ENCODE data around the gene COLEC11.
"Not testable (repeated sequence)": the region's sequence is repeated elsewhere in the genome, so short reads cannot be mapped to it uniquely, and the experiment has no call there.

Gene COLEC11

GRCh38 chr2:3633982-3634595, 39.2 kb downstream of the COLEC11 start:
- H4K20me1 ChIP-seq (ENCODE audit: insufficient read depth, low read length): no peaks in the 10 kb centered on the region; the same call in 1 of the 2 replicates
- no peak overlapping the region for H3K27ac ChIP-seq (ENCODE audit: low read length)
- no peak for ATAC-seq (ENCODE audit: insufficient read depth, low read depth)
- TF ChIP-seq EZH2 (IDR thresholded peaks at IDR 0.05; ENCODE audit: borderline replicate concordance, low read depth, low read length, severe bottlenecking): no peak
- TF ChIP-seq CTCF (IDR thresholded peaks at IDR 0.05; ENCODE audit: borderline replicate concordance, extremely low read depth, low read length, poor library complexity, severe bottlenecking): no peak
- H3K4me1 ChIP-seq (ENCODE audit: insufficient read depth, low read length): no peaks in the 10 kb centered on the region
- no peak overlapping the region for H3K4me2 ChIP-seq (ENCODE audit: insufficient read depth, low read length)
- H3K9ac ChIP-seq (ENCODE audit: low read depth, low read length): no peak overlapping the region
- no peaks in the 10 kb centered on the region for H3K27me3 ChIP-seq (ENCODE audit: insufficient read depth, low read length, poor library complexity)
- no peaks in the 10 kb centered on the region for H3K79me2 ChIP-seq (ENCODE audit: insufficient read depth, low read length)
- H3K4me3 ChIP-seq (ENCODE audit: low read depth in 1 of 2, low read length in 2 of 2): no peak overlapping the region
- H3K9me3 ChIP-seq (ENCODE audit: insufficient read depth, low read length, severe bottlenecking): no peaks in the 10 kb centered on the region
- no peaks in the 10 kb centered on the region for H3K36me3 ChIP-seq (ENCODE audit: insufficient read depth, low read length)
- DNase-seq: no peak
- no peak overlapping the region for H2AFZ ChIP-seq (ENCODE audit: low read depth, low read length)

GRCh38 chr2:3634596-3635121, 39.7 kb downstream of the COLEC11 start:
- H2AFZ ChIP-seq (ENCODE audit: low read depth, low read length): no peak overlapping the region
- H3K27ac ChIP-seq (ENCODE audit: low read length): no peak overlapping the region
- H3K9me3 ChIP-seq (ENCODE audit: insufficient read depth, low read length, severe bottlenecking): no peaks in the 10 kb centered on the region
- ATAC-seq (ENCODE audit: insufficient read depth, low read depth) (no peak), DNase-seq (no peak)
- H3K4me3 ChIP-seq (ENCODE audit: low read depth in 1 of 2, low read length in 2 of 2): no peak overlapping the region
- no peaks in the 10 kb centered on the region for H3K79me2 ChIP-seq (ENCODE audit: insufficient read depth, low read length)
- no peaks in the 10 kb centered on the region for H3K4me1 ChIP-seq (ENCODE audit: insufficient read depth, low read length)
- H3K9ac ChIP-seq (ENCODE audit: low read depth, low read length): no peak overlapping the region
- no peak for TF ChIP-seq EZH2 (IDR thresholded peaks at IDR 0.05; ENCODE audit: borderline replicate concordance, low read depth, low read length, severe bottlenecking)
- TF ChIP-seq CTCF (IDR thresholded peaks at IDR 0.05; ENCODE audit: borderline replicate concordance, extremely low read depth, low read length, poor library complexity, severe bottlenecking): no peak
- no peaks in the 10 kb centered on the region for H3K27me3 ChIP-seq (ENCODE audit: insufficient read depth, low read length, poor library complexity)
- no peaks in the 10 kb centered on the region; the same call in 1 of the 2 replicates for H4K20me1 ChIP-seq (ENCODE audit: insufficient read depth, low read length)
- H3K36me3 ChIP-seq (ENCODE audit: insufficient read depth, low read length): no peaks in the 10 kb centered on the region
- H3K4me2 ChIP-seq (ENCODE audit: insufficient read depth, low read length): no peak overlapping the region

GRCh38 chr2:3635171-3635974, 40.5 kb downstream of the COLEC11 start:
- Histone ChIP-seq H3K79me2 (ENCODE audit: insufficient read depth, low read length) (no peaks in the 10 kb centered on the region), H3K4me3 (ENCODE audit: low read depth in 1 of 2, low read length in 2 of 2) (no peak overlapping the region), H3K27me3 (ENCODE audit: insufficient read depth, low read length, poor library complexity) (no peaks in the 10 kb centered on the region), H3K36me3 (ENCODE audit: insufficient read depth, low read length) (no peaks in the 10 kb centered on the region), H3K4me1 (ENCODE audit: insufficient read depth, low read length) (no peaks in the 10 kb centered on the region), H3K9ac (ENCODE audit: low read depth, low read length) (no peak overlapping the region), H4K20me1 (ENCODE audit: insufficient read depth, low read length) (no peaks in the 10 kb centered on the region; the same call in 1 of the 2 replicates), H2AFZ (ENCODE audit: low read depth, low read length) (no peak overlapping the region), H3K9me3 (ENCODE audit: insufficient read depth, low read length, severe bottlenecking) (no peaks in the 10 kb centered on the region), H3K27ac (ENCODE audit: low read length) (no peak overlapping the region), H3K4me2 (ENCODE audit: insufficient read depth, low read length) (no peak overlapping the region)
- ATAC-seq (ENCODE audit: insufficient read depth, low read depth) (no peak), DNase-seq (no peak)
- TF ChIP-seq CTCF (IDR thresholded peaks at IDR 0.05; ENCODE audit: borderline replicate concordance, extremely low read depth, low read length, poor library complexity, severe bottlenecking) (no peak), EZH2 (IDR thresholded peaks at IDR 0.05; ENCODE audit: borderline replicate concordance, low read depth, low read length, severe bottlenecking) (no peak)

- not testable (repeated sequence) for H3K4me2 ChIP-seq (ENCODE audit: insufficient read depth, low read length); H3K27ac ChIP-seq (ENCODE audit: low read length); H3K27me3 ChIP-seq (ENCODE audit: insufficient read depth, low read length, poor library complexity); H3K4me1 ChIP-seq (ENCODE audit: insufficient read depth, low read length); H3K4me3 ChIP-seq (ENCODE audit: low read depth in 1 of 2, low read length in 2 of 2); H3K9me3 ChIP-seq (ENCODE audit: insufficient read depth, low read length, severe bottlenecking); H3K9ac ChIP-seq (ENCODE audit: low read depth, low read length); ATAC-seq (ENCODE audit: insufficient read depth, low read depth); H3K36me3 ChIP-seq (ENCODE audit: insufficient read depth, low read length); H4K20me1 ChIP-seq (ENCODE audit: insufficient read depth, low read length); H2AFZ ChIP-seq (ENCODE audit: low read depth, low read length); DNase-seq; H3K79me2 ChIP-seq (ENCODE audit: insufficient read depth, low read length)
Observed at GRCh38 chr2:3635975-3636327, 41.0 kb downstream of the COLEC11 start.

Measured in DND-41 (cell line).